ENCODE measurements around the gene SDF2L1. TPM values are rescaled to one million over a fixed set of nuclear protein-coding genes. Genes with fewer than 3 reads are reported as not detected.

The SDF2L1 gene
- total and polyA plus RNA-seq, 9 of the 15 experiments (the other 6 are each of a cell fraction or from before 2014, with no cell fraction given) = 15.1 to 989 (median 124) TPM

- TF ChIP-seq THAP7 (CRISPR knock-in tag; IDR thresholded peaks at IDR 0.05) (no peak), WHSC1 (IDR thresholded peaks at IDR 0.05; ENCODE audit: low read length) (peak; percentile 94), NKRF (IDR thresholded peaks at IDR 0.05; ENCODE audit: borderline replicate concordance) (no peak), ZBTB33 (CRISPR knock-in tag; IDR thresholded peaks at IDR 0.05) (no peak), LARP7 (IDR thresholded peaks at IDR 0.05) (no peak), GATAD2B (IDR thresholded peaks at IDR 0.05; ENCODE audit: borderline replicate concordance) (no peak), ILK (tag; IDR thresholded peaks at IDR 0.05; ENCODE audit: borderline replicate concordance, low read depth) (no peak), OTX1 (CRISPR knock-in tag; IDR thresholded peaks at IDR 0.05) (no peak), RBM34 (IDR thresholded peaks at IDR 0.05; ENCODE audit: borderline replicate concordance, insufficient read depth, low read length) (no peak), YBX1 (IDR thresholded peaks at IDR 0.05) (no peak), ZMIZ1 (IDR thresholded peaks at IDR 0.05; ENCODE audit: low read depth in 2 of 2, low read length in 2 of 2) (peak in 1 of 2 experiments; percentile 41; a peak in 1 of 4 replicates), SPI1 (IDR thresholded peaks at IDR 0.05; ENCODE audit: borderline replicate concordance, low read depth, low read length) (peak; percentile 39; the same call in 1 of the 2 replicates), HNRNPLL (IDR thresholded peaks at IDR 0.05; ENCODE audit: low read depth, low read length, poor library complexity, severe bottlenecking) (no peak), PRMT5 (CRISPR knock-in tag; IDR thresholded peaks at IDR 0.05) (no peak), ZNF449 (CRISPR knock-in tag; IDR thresholded peaks at IDR 0.05) (no peak)
These were observed 30.1 kb downstream of the SDF2L1 start (continued) for GRCh38 chr22:21672107-21672629.
